Muscle layer of duodenum (tissue), 2 donors: ENCODE data around the gene MR1.
A peak's percentile ranks its signal among the peaks of the same experiment; 100 is the strongest.

Experiments used
- H3K27ac ChIP-seq: one replicate; pipeline ENCODE4 v1.7.0; 2013; ENCODE audit warnings: mild to moderate bottlenecking, low read length
- H3K27me3 ChIP-seq: one replicate; pipeline ENCODE4 v1.7.0; 2013; ENCODE audit warnings: low read depth, mild to moderate bottlenecking, control low read depth, low read length
- H3K36me3 ChIP-seq, 2 donors: one replicate each; pipeline ENCODE4 v1.7.0; 2013; ENCODE audit warnings: low read length in 2 of 2, control low read depth in 1 of 2, mild to moderate bottlenecking in 1 of 2; ENCODE audit not compliant: insufficient read depth in 2 of 2, control insufficient read depth in 1 of 2
- H3K4me1 ChIP-seq, 2 donors: one replicate each; pipeline ENCODE4 v1.7.0; 2013; ENCODE audit warnings: low read length in 2 of 2, mild to moderate bottlenecking in 2 of 2, control low read depth in 1 of 2, moderate library complexity in 1 of 2; ENCODE audit not compliant: insufficient read depth in 2 of 2, control insufficient read depth in 1 of 2
- H3K4me3 ChIP-seq, 2 donors: one replicate each; pipeline ENCODE4 v1.7.0; 2013; ENCODE audit warnings: low read length in 2 of 2, low read depth in 1 of 2, mild to moderate bottlenecking in 1 of 2
- H3K9me3 ChIP-seq, 2 donors: one replicate each; pipeline ENCODE4 v1.7.0; 2013; ENCODE audit warnings: low read length in 2 of 2, control low read depth in 1 of 2, mild to moderate bottlenecking in 1 of 2; ENCODE audit not compliant: control insufficient read depth in 1 of 2
- donor health status: healthy.

MR1 gene

DNA sequence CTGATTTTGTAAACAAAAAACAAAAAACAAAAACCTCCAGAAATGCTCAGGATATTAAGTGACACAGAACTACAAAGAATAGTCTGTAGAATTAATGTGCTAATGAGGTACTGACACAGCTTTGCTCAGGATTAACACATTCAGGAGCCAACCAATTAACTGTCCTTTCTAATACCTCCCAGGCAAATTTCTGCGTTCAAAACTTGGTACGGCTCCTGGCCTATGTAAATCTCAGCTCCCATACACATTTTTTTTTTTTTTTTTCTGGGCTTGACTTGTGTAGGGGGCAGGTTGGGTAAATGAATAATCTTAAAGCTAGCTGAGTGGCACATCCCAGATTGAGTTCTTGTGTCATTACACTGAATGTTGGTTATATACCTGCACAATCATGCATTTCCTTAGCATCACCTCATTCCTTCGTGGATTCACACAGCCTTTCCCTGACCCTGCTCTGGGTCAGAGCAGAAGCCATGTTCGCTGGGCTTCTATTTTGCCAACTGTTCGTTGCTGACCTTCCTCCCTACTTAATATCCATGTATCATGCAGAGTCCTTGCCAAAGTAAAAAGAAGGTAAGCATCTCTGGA is 42.1 kb downstream of the MR1 start:
- H3K36me3 ChIP-seq, result no peaks in the 10 kb centered on the region
- H3K4me3 ChIP-seq, result no peak overlapping the region
- no peaks in the 10 kb centered on the region for H3K27me3 ChIP-seq
- H3K27ac ChIP-seq, result no peak overlapping the region
- no peaks in the 10 kb centered on the region for H3K9me3 ChIP-seq
- H3K4me1 ChIP-seq, result peaks cover 0 to 7% of the 10 kb centered on the region in 2 donors

DNA sequence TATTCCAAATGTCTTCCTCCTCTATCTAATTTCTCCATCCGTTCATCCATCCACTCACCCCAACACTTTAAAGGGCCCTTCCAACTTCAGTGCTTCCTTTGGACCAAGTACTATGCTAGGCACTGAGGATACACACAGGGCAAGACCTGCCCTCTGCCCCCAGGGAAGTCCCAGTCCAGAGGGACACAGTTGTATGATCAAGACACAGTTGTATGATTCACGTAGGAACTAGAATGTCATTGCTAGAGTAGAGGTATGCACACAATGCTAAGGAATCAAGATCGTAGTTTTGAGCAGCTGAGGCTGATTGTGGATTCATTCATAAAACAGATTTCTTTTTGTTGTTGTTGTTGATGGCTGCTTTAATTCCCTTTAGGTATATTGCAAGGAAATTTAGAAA is 43.1 kb downstream of the MR1 start:
- Histone ChIP-seq H3K4me3 (no peak overlapping the region), H3K4me1 (peaks cover 0 to 7% of the 10 kb centered on the region in 2 donors), H3K9me3 (no peaks in the 10 kb centered on the region), H3K27me3 (no peaks in the 10 kb centered on the region), H3K36me3 (no peaks in the 10 kb centered on the region), H3K27ac (no peak overlapping the region)

GRCh38 chr1:181077576-181078242 is 43.9 kb downstream of the MR1 start:
- no peaks in the 10 kb centered on the region for H3K27me3 ChIP-seq
- no peaks in the 10 kb centered on the region for H3K36me3 ChIP-seq
- H3K9me3 ChIP-seq, result no peaks in the 10 kb centered on the region
- H3K4me1 ChIP-seq, result peaks cover 0 to 7% of the 10 kb centered on the region in 2 donors
- no peak overlapping the region for H3K4me3 ChIP-seq
- H3K27ac ChIP-seq, result peak overlapping the region; percentile 76

GRCh38 chr1:181079382-181079781 is 45.6 kb downstream of the MR1 start:
- no peaks in the 10 kb centered on the region for H3K36me3 ChIP-seq

GRCh38 chr1:181079920-181080319 is 46.1 kb downstream of the MR1 start:
- Histone ChIP-seq H3K27me3 (no peaks in the 10 kb centered on the region), H3K9me3 (no peaks in the 10 kb centered on the region), H3K27ac (no peak overlapping the region), H3K4me1 (peaks cover 0 to 7% of the 10 kb centered on the region in 2 donors), H3K4me3 (no peak overlapping the region), H3K36me3 (no peaks in the 10 kb centered on the region)

More at GRCh38 chr1:181079382-181079781, 45.6 kb downstream of the MR1 start:
- H3K27ac ChIP-seq, result no peak overlapping the region
- peaks cover 0 to 7% of the 10 kb centered on the region in 2 donors for H3K4me1 ChIP-seq
- H3K4me3 ChIP-seq, result no peak overlapping the region
- no peaks in the 10 kb centered on the region for H3K27me3 ChIP-seq
- H3K9me3 ChIP-seq, result no peaks in the 10 kb centered on the region

- H3K4me3 ChIP-seq, result no peak overlapping the region
These were observed 46.8 kb downstream of the MR1 start for GRCh38 chr1:181080556-181080955.

GRCh38 chr1:181081395-181081794 is 47.6 kb downstream of the MR1 start:
- Histone ChIP-seq H3K27me3 (no peaks in the 10 kb centered on the region), H3K4me1 (peaks cover 0 to 7% of the 10 kb centered on the region in 2 donors), H3K36me3 (no peaks in the 10 kb centered on the region), H3K4me3 (no peak overlapping the region), H3K9me3 (no peaks in the 10 kb centered on the region), H3K27ac (no peak overlapping the region)

More at GRCh38 chr1:181080556-181080955, 46.8 kb downstream of the MR1 start:
- Histone ChIP-seq H3K27me3 (no peaks in the 10 kb centered on the region), H3K4me1 (peaks cover 0 to 7% of the 10 kb centered on the region in 2 donors), H3K9me3 (no peaks in the 10 kb centered on the region), H3K36me3 (no peaks in the 10 kb centered on the region), H3K27ac (no peak overlapping the region)

GRCh38 chr1:181083842-181084605 is 50.2 kb downstream of the MR1 start:
- no peaks in the 10 kb centered on the region for H3K36me3 ChIP-seq
- no peak overlapping the region for H3K27ac ChIP-seq
- no peak overlapping the region for H3K4me3 ChIP-seq
- H3K4me1 ChIP-seq, result peaks cover 0 to 4% of the 10 kb centered on the region in 2 donors
- H3K27me3 ChIP-seq, result no peaks in the 10 kb centered on the region
- no peaks in the 10 kb centered on the region for H3K9me3 ChIP-seq

- no peaks in the 10 kb centered on the region for H3K9me3 ChIP-seq
- H3K4me1 ChIP-seq, result peaks cover 0 to 4% of the 10 kb centered on the region in 2 donors
- H3K36me3 ChIP-seq, result no peaks in the 10 kb centered on the region
- no peak overlapping the region for H3K4me3 ChIP-seq
- H3K27ac ChIP-seq, result no peak overlapping the region
- no peaks in the 10 kb centered on the region for H3K27me3 ChIP-seq
These were observed 50.8 kb downstream of the MR1 start for GRCh38 chr1:181084606-181084969.

- Histone ChIP-seq H3K4me3 (no peak overlapping the region), H3K4me1 (peaks cover 4% of the 10 kb centered on the region in 2 donors), H3K9me3 (no peaks in the 10 kb centered on the region), H3K27ac (no peak overlapping the region), H3K27me3 (no peaks in the 10 kb centered on the region), H3K36me3 (no peaks in the 10 kb centered on the region)
These were observed 52.3 kb downstream of the MR1 start for GRCh38 chr1:181086091-181086490.

GRCh38 chr1:181086926-181087325 is 53.1 kb downstream of the MR1 start:
- Histone ChIP-seq H3K27me3 (no peaks in the 10 kb centered on the region), H3K27ac (no peak overlapping the region), H3K36me3 (no peaks in the 10 kb centered on the region), H3K4me3 (no peak overlapping the region), H3K9me3 (no peaks in the 10 kb centered on the region), H3K4me1 (peaks cover 4 to 12% of the 10 kb centered on the region in 2 donors)
